GM12892 (cell line): ENCODE measurements around the gene VPS13D.
"Not testable (repeated sequence)": the region's sequence is repeated elsewhere in the genome, so short reads cannot be mapped to it uniquely, and the experiment has no call there.

ENCODE experiments used
- DNase-seq: peaks from one replicate; pipeline ENCODE4 v3.0.0; 2011; ENCODE audit not compliant: insufficient read length
- FAIRE-seq: peaks from 2 replicates; lab custom pipeline; 2011; peaks lifted over from hg19 to GRCh38; lab: Jason Lieb, UNC
- POLR2A ChIP-seq: IDR thresholded peaks from 2 replicates; pipeline ENCODE4 v1.6.1; 2011; ENCODE audit warnings: low read depth, low read length, control low read depth
- POLR2AphosphoS5 ChIP-seq: IDR thresholded peaks from 2 replicates; pipeline ENCODE4 v1.6.1; 2011; ENCODE audit warnings: low read depth, low read length, control low read depth
- TAF1 ChIP-seq: IDR thresholded peaks from 2 replicates; pipeline ENCODE4 v1.6.1; 2011; ENCODE audit warnings: low read depth, mild to moderate bottlenecking, control low read depth, low read length, borderline replicate concordance

VPS13D gene

DNA sequence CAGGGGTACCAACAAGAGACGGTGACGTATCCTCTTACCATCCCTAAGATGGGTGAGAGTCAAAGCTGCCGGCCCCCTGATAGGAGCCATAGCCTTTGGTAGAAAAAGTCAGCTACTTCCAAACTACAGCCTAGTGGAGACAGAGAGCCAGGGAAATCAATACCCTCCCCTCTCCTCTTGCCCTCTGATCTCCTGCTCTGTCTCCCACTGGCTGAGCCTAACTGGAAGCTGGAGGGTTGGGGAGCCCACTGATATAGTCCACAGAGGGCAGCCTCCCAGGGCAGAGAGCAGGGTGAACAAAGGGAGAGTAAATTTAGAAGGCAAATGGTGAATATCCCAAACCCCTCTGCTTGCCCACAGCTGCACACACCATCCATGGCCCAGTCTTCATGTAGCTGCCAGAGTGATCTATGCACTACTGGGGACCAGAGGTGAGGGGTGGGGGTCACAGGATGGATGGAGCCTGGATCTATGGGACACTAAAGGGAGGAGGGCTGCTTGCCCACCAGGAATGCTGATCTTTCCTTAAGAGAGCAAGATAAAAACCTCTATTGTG is 308.2 kb downstream of the VPS13D start:
- TF ChIP-seq POLR2A, result no peak
- TF ChIP-seq TAF1, result no peak
- no peak for TF ChIP-seq POLR2AphosphoS5
- FAIRE-seq (no peak), DNase-seq (no peak)

DNA sequence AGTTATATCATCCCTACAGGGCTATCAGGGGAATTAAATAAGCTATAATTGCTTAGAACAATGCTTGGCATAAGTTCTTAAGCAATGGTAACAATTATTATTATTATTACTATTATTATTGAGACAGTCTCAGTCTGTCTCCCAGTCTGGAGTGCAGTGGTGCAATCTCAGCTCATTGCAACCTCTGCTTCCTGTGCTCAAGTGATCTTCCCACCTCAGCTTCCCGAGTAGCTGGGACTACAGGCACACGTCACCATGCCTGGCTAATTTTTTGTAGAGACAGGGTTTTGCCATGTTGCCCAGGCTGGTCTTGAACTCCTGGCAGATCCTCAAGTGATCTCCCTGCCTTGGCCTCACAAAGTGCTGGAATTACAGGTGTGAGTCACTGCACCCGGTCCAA is 308.7 kb downstream of the VPS13D start:
- not testable (repeated sequence) for FAIRE-seq, DNase-seq

DNA sequence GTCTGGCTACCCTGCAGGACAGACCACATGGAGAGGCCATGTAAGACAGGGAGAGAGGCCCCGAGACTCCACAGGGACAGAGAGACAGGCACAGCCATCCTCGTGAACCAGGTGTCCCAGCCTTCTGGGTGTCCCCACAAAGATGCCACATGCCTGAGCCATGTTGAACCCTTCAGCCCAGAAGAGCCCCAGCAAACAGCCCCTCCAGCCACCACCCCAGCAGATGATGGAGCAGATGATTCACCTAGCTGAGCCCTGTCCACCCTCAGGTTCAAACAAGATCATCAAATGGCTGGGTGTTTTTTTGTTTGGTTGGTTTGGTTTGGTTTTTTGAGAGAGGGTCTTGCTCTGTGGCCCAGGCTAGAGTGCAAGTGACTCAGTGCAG is 309.5 kb downstream of the VPS13D start:
- no peak for DNase-seq
- no peak for FAIRE-seq
- TF ChIP-seq POLR2A, result no peak
- no peak for TF ChIP-seq TAF1
- no peak for TF ChIP-seq POLR2AphosphoS5

DNA sequence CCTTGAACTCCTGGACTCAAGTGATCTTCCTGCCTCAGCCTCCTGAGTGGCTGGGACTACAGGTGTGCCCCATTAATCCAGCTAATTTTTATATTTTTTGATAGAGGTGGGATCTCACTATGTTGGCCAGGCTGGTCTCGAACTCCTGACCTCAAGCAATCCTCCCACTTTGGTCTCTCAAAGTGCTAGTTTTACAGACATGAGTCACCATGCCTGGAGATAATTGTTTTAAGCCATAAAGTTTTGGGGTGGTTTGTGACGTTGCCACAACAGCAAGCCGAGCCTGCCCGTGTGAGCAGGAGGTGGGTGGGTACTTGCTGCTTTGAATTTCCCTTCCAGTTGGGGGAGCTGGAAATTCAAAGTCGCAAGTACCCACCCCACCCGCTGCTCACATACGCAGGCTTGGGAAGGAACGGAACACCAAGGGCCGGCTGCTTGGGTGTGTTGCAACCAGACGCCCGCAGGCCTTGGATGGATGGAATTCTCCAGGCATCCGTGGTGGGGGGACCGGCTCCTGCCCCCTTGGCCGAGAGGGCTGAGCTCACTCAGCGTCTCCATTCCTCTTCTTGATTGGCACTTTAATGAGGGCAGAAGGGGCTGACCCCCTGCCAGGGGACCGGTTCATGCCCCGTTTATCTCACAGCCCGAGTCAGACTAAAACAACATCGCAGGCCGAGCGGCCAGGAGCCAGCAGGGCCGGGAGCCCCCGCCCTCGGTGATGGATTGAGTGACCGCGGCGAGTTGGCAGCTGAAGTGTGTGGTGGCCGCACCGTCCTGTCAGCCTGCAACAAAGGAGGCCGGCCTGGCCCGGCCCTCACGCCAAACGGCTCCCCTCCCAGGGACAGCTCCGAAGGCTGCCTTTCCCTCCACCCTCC is 310.1 kb downstream of the VPS13D start:
- TF ChIP-seq TAF1 (no peak), POLR2AphosphoS5 (no peak), POLR2A (no peak)
- FAIRE-seq, result no peak
- no peak for DNase-seq

DNA sequence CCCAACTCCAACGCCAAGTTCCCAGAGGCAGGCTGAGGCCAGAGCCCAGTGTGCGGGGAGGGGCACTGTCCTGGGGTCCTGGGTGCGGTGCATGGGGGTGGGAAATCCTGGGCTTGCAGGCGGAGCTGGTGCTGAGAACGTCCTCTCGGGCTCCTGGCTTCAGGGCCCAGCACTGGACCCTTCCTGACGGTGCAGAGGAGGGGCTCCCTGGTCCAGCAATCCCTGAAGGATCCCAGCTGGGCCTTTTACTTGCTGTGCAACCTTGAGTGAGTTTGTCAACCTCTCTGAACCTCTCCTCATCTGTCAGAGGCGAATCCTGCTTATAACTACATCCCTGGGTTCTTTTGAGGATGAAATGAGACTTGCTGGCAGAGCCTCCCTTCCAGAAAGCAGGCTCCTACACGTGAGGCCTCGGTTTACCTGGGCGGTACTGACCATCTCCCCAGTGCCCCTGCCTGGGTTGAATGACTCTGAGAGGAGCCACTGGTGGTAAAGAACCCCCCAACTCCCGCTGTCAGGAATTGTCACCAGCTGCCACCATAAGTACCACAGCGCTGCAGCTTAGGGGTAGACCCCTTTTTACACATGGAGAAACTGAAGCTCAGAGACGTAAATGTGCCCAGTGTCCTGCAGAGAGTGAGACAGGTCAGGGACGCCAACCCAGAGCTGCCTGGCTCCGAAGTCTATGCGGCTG is 310.9 kb downstream of the VPS13D start:
- no peak for TF ChIP-seq TAF1
- no peak for TF ChIP-seq POLR2A
- TF ChIP-seq POLR2AphosphoS5, result no peak
- FAIRE-seq, result no peak
- DNase-seq, result no peak

DNA sequence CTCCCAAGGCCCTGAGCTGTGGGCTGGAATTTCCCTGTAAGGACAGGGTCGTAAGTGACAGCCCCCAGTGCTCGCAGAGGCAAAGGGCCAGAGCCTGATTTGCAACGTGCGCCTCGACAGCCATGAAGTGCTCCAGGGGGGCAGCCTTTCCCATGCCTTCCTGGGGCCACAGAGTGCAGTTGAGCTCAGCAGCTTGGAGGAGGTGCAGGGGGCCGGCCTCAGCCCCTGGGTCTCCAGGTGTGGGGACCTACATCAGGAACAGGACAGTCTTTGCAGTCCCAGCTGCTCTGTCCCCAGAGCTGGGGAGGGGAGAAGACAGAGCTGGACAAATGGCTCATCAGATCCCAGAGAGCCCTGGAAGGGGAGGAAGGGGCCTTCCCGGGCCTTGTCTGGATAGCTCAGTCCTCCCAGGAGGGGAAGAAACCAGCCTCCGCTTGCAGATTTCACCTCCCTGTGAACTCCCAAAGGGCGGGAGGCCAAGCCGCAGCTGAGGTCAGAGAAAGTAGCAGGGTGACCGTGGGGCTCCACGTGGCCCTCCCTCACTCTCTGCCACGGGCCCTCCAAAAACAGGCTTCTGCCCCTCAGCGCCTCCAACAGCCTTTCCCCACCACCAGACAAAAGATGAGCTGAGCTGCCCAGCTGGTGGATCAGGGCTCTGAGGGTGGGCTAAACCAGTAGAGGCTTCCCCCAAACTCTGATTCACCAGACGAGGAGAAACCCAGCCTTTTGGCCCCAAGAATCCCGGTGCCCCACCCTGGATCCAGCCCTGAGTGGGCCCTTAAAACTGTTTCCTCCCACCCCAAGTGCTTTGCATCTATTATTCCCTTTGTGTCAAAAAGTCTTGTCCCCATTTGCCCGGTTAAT is 311.7 kb downstream of the VPS13D start:
- FAIRE-seq, result no peak
- DNase-seq, result no peak
- no peak for TF ChIP-seq TAF1
- no peak for TF ChIP-seq POLR2A
- TF ChIP-seq POLR2AphosphoS5, result no peak

DNA sequence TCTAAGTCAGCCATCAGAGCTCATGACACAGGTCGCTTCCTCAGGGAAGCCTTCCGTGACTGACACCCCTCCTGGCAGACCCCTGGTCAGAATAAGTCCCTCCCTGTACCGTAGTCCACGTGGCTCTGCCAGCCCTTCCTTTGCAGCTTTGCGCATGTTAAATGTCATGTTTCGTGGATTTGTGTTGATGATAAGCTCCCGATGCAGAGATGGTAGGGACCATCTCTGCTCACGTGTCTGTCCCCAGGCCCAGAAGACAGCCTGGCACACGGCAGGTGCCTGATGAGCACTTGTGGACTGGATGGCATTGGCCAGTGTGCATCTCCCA is 312.3 kb downstream of the VPS13D start:
- FAIRE-seq, result no peak
- DNase-seq, result no peak
- no peak for TF ChIP-seq TAF1
- no peak for TF ChIP-seq POLR2A
- no peak for TF ChIP-seq POLR2AphosphoS5

DNA sequence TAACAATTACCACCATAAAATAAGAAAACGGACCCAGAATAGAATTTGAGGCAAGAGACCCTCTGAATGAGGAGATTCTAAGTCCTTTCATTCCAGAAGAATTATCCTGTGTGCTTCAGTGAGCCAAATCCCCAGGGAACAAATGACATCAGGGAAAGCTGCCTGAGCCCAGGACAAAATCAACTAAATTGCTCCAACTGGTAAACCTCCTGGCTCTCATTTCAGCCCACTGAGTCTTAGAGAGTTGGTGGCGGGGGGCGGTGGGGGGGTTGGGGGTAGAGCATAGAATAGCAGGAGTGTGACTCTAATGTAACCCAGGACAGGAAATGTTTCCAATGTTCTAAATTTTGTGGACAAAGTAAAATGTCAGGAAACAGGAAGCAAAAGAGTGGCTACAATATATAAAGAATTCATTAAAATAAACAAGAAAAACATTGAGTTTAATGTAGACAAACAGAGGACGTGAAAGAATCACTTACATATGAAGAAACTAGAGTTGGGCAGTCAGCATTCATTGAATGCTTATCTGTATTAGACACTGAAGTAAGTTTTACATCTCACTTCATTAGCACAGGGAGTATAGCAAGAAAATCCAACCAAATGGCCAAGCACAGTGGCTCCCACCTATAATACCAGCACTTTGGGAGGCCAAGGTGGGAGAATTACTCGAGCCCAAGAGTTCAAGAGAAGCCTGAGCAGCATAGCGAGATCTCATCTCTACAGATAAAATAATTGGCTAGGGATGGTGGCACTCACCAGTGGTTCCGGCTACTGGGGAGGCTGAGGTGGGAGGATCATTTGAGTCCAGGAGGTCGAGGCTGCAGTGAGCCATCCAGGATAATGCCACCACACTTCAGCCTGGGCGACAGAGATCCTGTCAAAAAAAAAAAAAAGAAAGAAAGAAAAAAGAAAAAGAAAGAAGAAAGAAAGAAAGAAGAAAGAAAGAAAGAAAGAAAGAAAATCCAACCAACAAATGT is 313.1 kb downstream of the VPS13D start:
- no peak for TF ChIP-seq POLR2A
- DNase-seq, result no peak
- FAIRE-seq, result no peak

DNA sequence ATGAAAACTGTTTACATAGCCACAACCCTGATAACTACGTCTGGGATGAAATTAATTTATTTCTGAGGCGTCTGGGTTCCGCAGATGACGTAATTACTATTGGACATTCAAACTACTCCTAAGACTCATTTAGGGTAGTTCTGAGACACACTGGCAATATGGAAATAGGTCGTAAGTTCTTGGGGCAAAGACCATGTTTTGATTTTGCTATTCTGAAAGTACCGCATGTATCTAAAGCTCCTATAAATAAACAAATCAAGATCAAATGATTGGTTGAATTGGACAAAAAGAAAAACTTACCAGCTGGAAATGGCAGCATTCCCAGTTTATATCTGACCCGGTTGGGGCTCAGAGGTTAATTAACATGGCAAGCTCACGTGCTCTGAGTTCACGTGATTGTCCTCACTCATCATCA is 313.9 kb downstream of the VPS13D start:
- no peak for DNase-seq
- no peak for FAIRE-seq
- TF ChIP-seq POLR2AphosphoS5, result no peak
- TF ChIP-seq TAF1, result no peak
- TF ChIP-seq POLR2A, result no peak

DNA sequence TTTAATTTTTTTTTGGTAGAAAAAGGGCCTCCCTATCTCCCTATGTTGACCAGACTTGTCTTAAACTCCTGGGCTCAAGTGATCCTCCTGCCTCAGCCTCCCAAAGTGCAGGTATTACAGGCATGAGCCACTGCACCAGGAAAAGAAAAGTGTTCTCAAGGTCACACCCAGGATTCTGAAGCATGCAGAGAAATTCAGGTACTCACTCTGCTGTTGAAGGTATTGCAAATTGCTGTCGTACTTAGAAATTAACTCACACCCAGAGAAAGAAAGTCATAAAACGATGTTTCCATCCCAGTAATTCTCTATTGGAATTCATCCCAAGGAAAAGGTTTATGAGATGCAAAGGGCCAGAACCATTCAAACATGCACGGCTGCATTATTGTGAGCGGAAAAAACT is 314.5 kb downstream of the VPS13D start:
- no peak for FAIRE-seq
- DNase-seq, result no peak
- TF ChIP-seq TAF1 (no peak), POLR2A (no peak), POLR2AphosphoS5 (no peak)

DNA sequence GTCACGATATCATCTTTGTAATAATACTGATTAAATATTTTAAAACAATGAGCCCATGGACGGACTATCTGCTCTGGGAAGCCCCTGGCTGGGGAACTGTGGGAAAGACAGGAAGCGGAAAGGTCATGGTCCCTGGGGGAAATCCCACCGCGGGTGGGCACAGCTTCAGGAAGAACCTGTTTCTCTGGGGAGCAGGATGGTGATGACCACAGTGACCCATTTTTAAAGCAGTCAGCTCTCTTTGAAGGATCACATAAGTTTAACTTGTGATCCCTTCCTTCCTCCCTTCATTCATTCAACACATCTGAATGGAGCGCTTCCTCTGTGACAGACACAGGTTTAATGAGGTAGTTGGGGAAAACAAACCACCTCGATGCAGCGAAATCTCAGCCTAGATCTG is 315.2 kb downstream of the VPS13D start:
- no peak for FAIRE-seq
- no peak for TF ChIP-seq TAF1
- no peak for TF ChIP-seq POLR2AphosphoS5
- no peak for TF ChIP-seq POLR2A
- DNase-seq, result no peak
